Activated T-cell treated with anti-CD3 and anti-CD28 coated beads, Interleukin-2, amount 50 U/mL, for 24 hours (primary cell): ENCODE measurements around the gene AUP1.

Experiments
- DNase-seq: peaks from one replicate; pipeline ENCODE4 v3.0.0-alpha.2; 2020
- H3K27ac Mint-ChIP-seq: 2 replicates; pipeline ENCODE4 v1.8.0; 2020; ENCODE audit warnings: mild to moderate bottlenecking, mixed read lengths
- H3K27me3 Mint-ChIP-seq: 2 replicates; pipeline ENCODE4 v1.8.0; 2020; ENCODE audit warnings: mixed read lengths
- H3K36me3 Mint-ChIP-seq: 2 replicates; pipeline ENCODE4 v1.8.0; 2020; ENCODE audit warnings: low read depth, mixed read lengths
- H3K4me1 Mint-ChIP-seq: 2 replicates; pipeline ENCODE4 v1.8.0; 2020; ENCODE audit warnings: low read depth, mixed read lengths
- H3K4me3 Mint-ChIP-seq: 2 replicates; pipeline ENCODE4 v1.8.0; 2020; ENCODE audit warnings: mild to moderate bottlenecking, moderate library complexity, mixed read lengths
- H3K9me3 Mint-ChIP-seq: 2 replicates; pipeline ENCODE4 v1.8.0; 2020; ENCODE audit warnings: mixed read lengths

The AUP1 gene

DNA sequence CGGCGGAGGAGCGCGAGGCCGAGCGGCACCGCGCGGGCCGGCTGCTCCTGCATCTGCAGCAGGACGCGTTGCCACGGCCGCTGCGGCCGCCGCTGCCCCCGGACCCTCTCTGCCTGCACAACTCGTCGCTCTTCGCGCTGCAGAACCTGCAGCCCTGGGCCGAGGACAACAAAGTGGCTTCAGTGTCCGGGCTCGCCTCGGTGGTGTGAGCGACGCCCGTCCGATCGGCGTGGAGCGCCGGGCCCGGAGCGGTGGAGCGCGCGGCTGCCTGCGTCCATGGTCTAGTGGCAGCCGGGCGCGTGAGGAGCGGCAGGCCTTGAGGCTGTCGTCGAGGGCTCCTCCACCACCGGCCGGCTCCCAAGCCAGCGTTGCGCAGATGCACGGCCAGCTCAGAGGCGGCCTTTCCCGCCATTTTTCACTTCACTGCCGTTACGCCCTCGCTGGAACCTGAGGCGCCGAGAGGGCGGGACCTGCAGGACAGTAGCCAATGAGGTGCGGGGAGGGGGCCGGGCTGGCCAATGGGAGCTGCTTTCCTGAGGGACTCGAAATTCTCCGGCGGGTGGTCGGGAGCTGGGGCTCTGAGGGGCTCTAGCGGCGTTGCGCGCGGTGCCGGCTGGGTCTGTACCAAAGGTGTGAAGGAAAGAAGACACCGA is 13.4 kb downstream of the AUP1 start:
- Mint-ChIP-seq H3K4me3 (peak overlapping the region; percentile 48), H3K27ac (no peak overlapping the region), H3K4me1 (peaks cover 26% of the 10 kb centered on the region), H3K9me3 (no peaks in the 10 kb centered on the region), H3K36me3 (no peaks in the 10 kb centered on the region), H3K27me3 (peaks cover 87% of the 10 kb centered on the region)
- peak; percentile 87 for DNase-seq

- no peak for DNase-seq
- H3K36me3 Mint-ChIP-seq: no peaks in the 10 kb centered on the region
- no peaks in the 10 kb centered on the region for H3K9me3 Mint-ChIP-seq
- H3K27ac Mint-ChIP-seq: peak overlapping the region; percentile 14
- H3K4me1 Mint-ChIP-seq: peaks cover 29% of the 10 kb centered on the region
- peak overlapping the region; percentile 55 for H3K4me3 Mint-ChIP-seq
- peaks cover 87% of the 10 kb centered on the region for H3K27me3 Mint-ChIP-seq
Measured at GRCh38 chr2:74515271-74515980, 14.1 kb downstream of the AUP1 start.

DNA sequence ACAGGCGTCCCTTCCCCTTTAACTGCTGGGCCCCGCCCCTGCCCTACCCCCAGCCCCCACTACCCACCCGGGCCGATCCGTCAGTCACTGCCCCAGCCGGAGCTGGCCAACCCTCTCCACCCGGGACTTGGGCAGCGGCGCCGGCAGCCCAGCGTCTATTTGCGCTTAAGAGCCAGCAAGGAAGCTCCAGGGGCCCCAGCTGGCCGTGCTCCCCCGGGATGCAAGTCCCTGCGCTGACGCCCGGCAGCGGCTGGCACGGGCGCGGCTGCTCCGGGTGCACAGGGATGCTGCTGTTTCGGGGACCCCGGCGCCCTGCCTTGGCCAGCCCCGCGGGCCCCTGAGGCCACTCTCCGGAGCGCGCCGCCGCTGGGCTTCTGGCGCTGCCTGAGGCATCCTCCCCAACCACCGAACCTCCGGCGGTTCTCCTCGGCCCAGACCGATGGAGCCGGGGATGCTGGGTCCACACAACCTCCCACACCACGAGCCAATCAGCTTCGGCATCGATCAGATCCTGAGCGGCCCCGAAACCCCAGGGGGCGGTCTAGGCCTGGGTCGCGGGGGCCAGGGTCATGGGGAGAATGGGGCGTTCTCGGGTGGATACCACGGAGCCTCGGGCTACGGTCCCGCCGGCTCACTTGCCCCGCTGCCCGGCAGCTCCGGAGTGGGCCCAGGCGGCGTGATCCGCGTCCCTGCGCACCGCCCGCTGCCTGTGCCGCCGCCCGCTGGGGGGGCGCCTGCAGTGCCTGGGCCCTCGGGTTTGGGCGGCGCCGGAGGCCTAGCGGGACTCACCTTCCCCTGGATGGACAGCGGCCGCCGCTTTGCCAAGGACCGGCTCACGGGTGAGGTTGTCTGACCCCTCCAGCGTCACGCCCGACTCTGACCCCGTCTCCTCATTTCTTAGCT is 14.9 kb downstream of the AUP1 start, which contains the start of gene TLX2:
TLX2 (plus strand) TSS at position 83 of the 903 bp plus-strand sequence; CDS start at position 440, 357 bp downstream.
- H3K27me3 Mint-ChIP-seq: peaks cover 79% of the 10 kb centered on the region
- H3K9me3 Mint-ChIP-seq: no peaks in the 10 kb centered on the region
- H3K4me1 Mint-ChIP-seq: peaks cover 29% of the 10 kb centered on the region
- H3K36me3 Mint-ChIP-seq: no peaks in the 10 kb centered on the region
- peak within 1 kb of the TSS; percentile 14 for H3K27ac Mint-ChIP-seq
- peak within 1 kb of the TSS; percentile 55 for H3K4me3 Mint-ChIP-seq
- DNase-seq: no peak

DNA sequence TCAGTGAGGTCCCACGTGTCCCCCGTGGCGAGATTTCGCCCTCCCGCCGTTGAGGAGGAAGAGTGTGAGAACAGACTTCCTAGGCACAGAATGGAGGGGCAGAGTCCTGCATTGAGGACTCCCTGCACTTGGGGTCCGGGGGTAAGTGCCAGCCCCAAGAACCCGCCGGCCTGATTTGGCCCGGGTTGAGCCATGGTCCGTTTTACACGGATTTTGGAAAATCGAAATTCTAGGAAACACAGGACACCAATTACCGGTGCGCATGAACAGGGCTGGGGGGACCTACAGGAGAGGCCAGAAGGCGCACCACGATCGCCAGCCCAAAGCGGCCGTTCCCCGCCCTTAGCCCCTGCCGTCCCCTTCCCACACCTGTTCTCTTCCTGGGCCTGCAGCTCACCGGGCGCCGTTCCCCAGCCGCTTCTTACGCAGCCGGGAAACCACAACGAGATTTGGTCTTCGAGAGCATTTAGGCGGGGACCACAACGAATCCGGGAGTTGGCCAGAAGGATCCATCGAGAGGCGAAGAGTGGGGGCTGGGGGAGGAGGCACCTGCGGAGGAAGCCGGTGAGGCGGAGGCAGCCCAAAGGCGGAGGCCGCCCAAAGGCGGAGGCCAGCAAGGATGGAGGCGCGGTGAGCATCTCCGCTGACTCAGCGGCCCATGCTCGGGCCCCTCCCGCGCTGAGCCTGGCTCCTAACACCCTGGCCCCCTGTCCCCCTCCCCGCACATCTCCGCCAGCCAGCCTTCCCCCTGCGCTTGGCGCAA is 15.7 kb downstream of the AUP1 start:
- peaks cover 29% of the 10 kb centered on the region for H3K4me1 Mint-ChIP-seq
- H3K27me3 Mint-ChIP-seq: peaks cover 71% of the 10 kb centered on the region
- peak overlapping the region; percentile 33 for H3K4me3 Mint-ChIP-seq
- no peak overlapping the region for H3K27ac Mint-ChIP-seq
- H3K36me3 Mint-ChIP-seq: no peaks in the 10 kb centered on the region
- peak; percentile 64 for DNase-seq
- no peaks in the 10 kb centered on the region for H3K9me3 Mint-ChIP-seq

DNA sequence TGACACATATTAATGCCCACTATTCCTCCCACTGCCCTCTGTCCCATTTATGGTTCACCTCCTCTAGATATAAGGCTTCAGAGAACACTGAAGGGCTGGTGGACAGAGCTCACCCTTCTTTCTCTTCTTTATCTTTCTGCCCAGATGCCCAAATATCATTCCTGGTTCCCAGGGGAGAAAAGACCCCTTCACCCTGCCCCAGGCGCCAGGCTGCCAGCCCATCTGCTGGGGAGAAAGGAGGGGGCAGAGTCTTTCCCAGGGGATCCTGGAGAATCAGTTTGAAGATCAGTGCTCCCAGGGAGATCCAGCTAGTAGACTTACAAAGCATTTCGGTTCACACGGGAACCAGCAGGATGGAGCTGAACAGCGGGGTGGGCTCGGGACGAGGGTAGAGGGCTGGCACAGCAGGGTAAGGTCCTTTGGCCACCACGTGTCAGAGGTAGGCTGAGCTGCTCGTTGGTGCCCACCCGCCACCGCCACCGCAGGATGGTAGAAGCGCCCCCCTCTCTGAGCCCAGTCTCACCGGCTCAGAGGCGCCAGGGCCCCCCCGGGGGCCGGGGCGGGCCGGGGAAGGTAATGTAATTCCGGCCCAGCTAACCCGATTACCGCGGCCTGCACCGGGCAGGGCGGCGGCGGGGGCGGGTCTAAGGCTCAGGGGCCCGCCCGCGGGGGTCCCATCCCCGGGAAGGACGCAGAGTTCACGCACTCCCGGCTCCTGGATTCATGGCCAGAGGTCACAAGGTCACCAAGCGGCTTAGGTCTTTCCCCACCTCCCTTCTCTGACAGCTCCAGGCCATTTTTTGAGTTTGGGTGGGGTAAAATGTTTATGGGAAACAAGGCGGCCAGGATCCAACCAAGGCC is 16.5 kb downstream of the AUP1 start:
- no peak for DNase-seq
- no peaks in the 10 kb centered on the region for H3K9me3 Mint-ChIP-seq
- no peak overlapping the region for H3K27ac Mint-ChIP-seq
- H3K36me3 Mint-ChIP-seq: no peaks in the 10 kb centered on the region
- no peak overlapping the region for H3K4me3 Mint-ChIP-seq
- H3K4me1 Mint-ChIP-seq: peaks cover 37% of the 10 kb centered on the region
- peaks cover 63% of the 10 kb centered on the region for H3K27me3 Mint-ChIP-seq

- no peak overlapping the region for H3K4me3 Mint-ChIP-seq
- H3K4me1 Mint-ChIP-seq: peaks cover 44% of the 10 kb centered on the region
- no peaks in the 10 kb centered on the region for H3K9me3 Mint-ChIP-seq
- H3K27me3 Mint-ChIP-seq: peaks cover 51% of the 10 kb centered on the region
- H3K27ac Mint-ChIP-seq: no peak overlapping the region
- no peak for DNase-seq
- H3K36me3 Mint-ChIP-seq: peaks cover 14% of the 10 kb centered on the region
Measured at GRCh38 chr2:74511104-74511989, 18.2 kb downstream of the AUP1 start.

DNA sequence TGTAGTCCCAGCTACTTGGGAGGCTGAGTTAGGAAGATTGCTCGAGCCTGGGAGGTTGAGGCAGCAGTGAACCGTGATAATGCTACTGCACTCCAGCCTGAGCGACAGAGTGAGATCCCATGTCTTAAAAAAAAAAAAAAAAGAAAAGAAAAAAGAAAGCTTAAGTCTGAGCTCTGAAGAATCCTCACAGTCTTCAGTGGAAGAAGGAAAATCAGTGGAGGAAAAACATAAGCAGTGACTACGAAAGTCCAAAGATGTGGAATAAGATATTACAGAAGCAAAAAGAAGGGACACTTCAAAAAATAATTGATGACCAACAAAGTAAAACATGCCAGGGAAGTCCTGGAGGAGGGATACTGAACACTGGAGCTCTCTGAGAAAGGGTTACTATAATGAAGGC is 19.2 kb downstream of the AUP1 start:
- H3K4me1 Mint-ChIP-seq: peaks cover 45% of the 10 kb centered on the region
- H3K9me3 Mint-ChIP-seq: no peaks in the 10 kb centered on the region
- H3K27me3 Mint-ChIP-seq: peaks cover 46% of the 10 kb centered on the region
- no peak overlapping the region for H3K4me3 Mint-ChIP-seq
- DNase-seq: no peak
- H3K36me3 Mint-ChIP-seq: peaks cover 23% of the 10 kb centered on the region
- H3K27ac Mint-ChIP-seq: no peak overlapping the region

DNA sequence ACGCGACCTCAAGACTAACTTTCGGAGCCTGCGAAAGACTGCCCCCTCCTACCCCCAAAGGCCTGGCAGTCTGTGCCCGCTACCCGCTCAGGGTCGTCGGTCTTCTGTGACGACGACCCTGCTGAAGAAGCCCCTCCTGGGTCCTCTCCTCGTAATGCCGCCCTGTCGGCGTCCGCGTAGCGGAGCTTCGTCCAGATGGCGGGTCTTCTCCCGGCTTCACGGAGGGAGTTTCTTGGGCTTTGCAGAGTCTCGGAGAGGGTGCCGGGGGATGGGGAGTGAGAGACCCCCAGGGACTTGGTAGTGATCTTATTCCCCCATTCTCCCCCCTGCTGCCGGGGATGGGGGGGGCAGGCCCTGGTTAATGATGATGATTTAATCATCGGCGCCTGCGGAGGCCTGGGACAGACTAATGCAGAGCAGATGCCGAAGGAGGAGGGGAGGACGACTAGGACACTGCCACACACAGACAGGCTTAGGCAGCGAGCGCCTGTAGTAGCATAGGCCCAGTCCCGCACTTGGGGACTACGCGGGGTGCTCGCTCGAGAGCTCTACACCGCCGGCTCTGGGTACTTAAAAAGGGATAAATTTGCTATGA is 21.5 kb downstream of the AUP1 start:
- Mint-ChIP-seq H3K27me3 (peaks cover 55% of the 10 kb centered on the region), H3K9me3 (no peaks in the 10 kb centered on the region), H3K36me3 (peaks cover 35% of the 10 kb centered on the region), H3K4me3 (peak overlapping the region; percentile 93), H3K4me1 (peaks cover 53% of the 10 kb centered on the region), H3K27ac (peak overlapping the region; percentile 99)
- no peak for DNase-seq

- peaks cover 35% of the 10 kb centered on the region for H3K36me3 Mint-ChIP-seq
- peak within 1 kb of the TSS; percentile 99 for H3K27ac Mint-ChIP-seq
- peaks cover 55% of the 10 kb centered on the region for H3K27me3 Mint-ChIP-seq
- no peaks in the 10 kb centered on the region for H3K9me3 Mint-ChIP-seq
- H3K4me1 Mint-ChIP-seq: peaks cover 60% of the 10 kb centered on the region
- peak; percentile 99 for DNase-seq
- peak within 1 kb of the TSS; percentile 93 for H3K4me3 Mint-ChIP-seq
Measured at GRCh38 chr2:74507145-74507925, 22.2 kb downstream of the AUP1 start, which contains the start of gene PCGF1. Gene PCGF1, minus strand, starts transcription at chr2:74507695. Its CDS starts 27 bp downstream, at chr2:74507668.

DNA sequence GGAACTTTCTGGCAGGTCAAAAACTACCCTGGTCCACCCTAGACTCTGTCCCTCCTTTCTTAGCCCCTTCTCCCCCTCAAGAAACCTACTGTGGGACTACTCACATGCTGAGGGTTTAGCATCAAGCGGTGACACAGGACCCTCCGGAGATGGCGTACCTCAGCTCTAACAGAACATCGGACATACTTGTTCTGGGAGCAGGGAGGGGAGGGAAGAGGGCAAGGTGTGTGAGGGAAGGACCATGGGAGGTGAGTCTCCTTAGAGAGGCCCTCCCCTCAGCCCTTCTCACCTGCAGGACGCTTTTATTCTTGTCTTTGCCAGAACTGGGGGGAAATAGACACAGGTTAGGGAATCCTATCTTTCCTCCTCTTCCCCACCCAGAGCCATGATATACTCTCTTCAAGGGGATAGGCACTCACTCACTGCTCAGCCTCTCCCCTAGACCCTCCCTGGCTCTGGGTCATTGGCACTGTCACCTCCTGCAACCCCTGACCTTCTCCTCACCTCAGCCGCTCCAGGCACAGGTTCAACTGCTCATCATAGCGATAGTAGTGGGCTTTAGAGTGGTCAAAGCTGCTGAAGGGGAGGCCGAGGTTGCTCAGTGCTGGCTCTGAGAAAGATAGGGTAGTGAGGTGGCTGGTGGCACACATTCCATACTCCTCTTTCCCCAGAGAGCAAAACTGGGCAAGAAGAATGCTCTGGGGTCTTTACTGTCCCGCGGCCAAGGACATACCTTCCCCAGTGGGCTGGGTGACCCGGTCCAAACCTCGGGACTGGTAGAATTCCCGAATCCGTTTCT is 23.9 kb downstream of the AUP1 start:
- H3K27me3 Mint-ChIP-seq: peaks cover 58% of the 10 kb centered on the region

GRCh38 chr2:74504591-74504990 is 24.9 kb downstream of the AUP1 start:
- Mint-ChIP-seq H3K4me1 (peaks cover 64% of the 10 kb centered on the region), H3K27ac (no peak overlapping the region), H3K36me3 (peaks cover 35% of the 10 kb centered on the region), H3K4me3 (no peak overlapping the region), H3K27me3 (peaks cover 65% of the 10 kb centered on the region), H3K9me3 (no peaks in the 10 kb centered on the region)
- DNase-seq: no peak

More for the DNA sequence above, 23.9 kb downstream of the AUP1 start:
- Mint-ChIP-seq H3K36me3 (peaks cover 35% of the 10 kb centered on the region), H3K4me1 (peaks cover 62% of the 10 kb centered on the region), H3K4me3 (peak overlapping the region; percentile 93), H3K27ac (no peak overlapping the region), H3K9me3 (no peaks in the 10 kb centered on the region)
- DNase-seq: no peak
